Type B pancreatic cell (in vitro differentiated cells): ENCODE results near the gene APBA2. TPM values are rescaled to one million over a fixed set of nuclear protein-coding genes. Genes with fewer than 3 reads are reported as not detected.

ENCODE experiments used
- DNase-seq: peaks from one replicate; pipeline ENCODE4 v3.0.0; 2021; ENCODE audit warnings: mixed read lengths; ENCODE audit not compliant: unreplicated experiment; ENCODE audit errors: extremely low spot score
- H3K27ac Mint-ChIP-seq: 2 replicates; pipeline ENCODE4 v1.8.0; 2021; ENCODE audit warnings: mild to moderate bottlenecking, mixed read lengths
- H3K27me3 Mint-ChIP-seq: 2 replicates; pipeline ENCODE4 v1.8.0; 2021; ENCODE audit warnings: mixed read lengths
- H3K36me3 Mint-ChIP-seq: 2 replicates; pipeline ENCODE4 v1.8.0; 2021; ENCODE audit warnings: mixed read lengths
- H3K4me1 Mint-ChIP-seq: one replicate; pipeline ENCODE4 v1.8.0; 2021; ENCODE audit warnings: mixed read lengths; ENCODE audit not compliant: unreplicated experiment
- H3K4me3 Mint-ChIP-seq: 2 replicates; pipeline ENCODE4 v1.8.0; 2021; ENCODE audit warnings: mild to moderate bottlenecking, mixed read lengths
- H3K9me3 Mint-ChIP-seq: 2 replicates; pipeline ENCODE4 v1.8.0; 2021; ENCODE audit warnings: mixed read lengths
- total RNA-seq: library from RNA; stranded (reverse); gene quantifications from 2 replicates; pipeline ENCODE4 v1.2.1, GENCODE V29; 2021; ENCODE audit warnings: low replicate concordance
- TF ChIP-seq, protein P1 (sequence below): fragments of 200-600 bp; sonication (generic); conservative IDR thresholded peaks from 2 replicates; pipeline ENCODE4 v1.5.0; 2021; ENCODE audit warnings: antibody characterized with exemption, mild to moderate bottlenecking

APBA2 gene
- total RNA-seq, 1 donor from 2014 or later: 33.3 TPM

DNA sequence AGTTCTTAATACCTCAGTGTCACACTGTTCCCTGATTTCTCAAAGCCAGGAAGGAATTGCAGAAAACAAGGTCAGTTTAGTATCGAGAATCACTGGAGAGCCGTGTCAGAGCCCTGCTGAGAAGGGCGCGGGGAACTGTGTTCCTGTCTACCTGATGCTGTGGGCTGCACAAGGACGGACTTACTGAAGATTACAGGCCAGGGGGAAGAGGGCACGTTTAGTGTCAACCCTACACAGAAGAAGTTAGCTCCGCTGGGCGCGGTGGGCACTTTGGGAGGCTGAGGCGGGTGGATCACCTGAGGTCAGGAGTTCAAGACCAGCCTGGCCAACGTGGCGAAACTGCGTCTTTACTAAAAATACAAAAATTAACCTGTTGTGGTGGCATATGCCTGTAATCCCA, 104.1 kb downstream of the APBA2 start:
- Mint-ChIP-seq H3K4me3 (no peak overlapping the region), H3K9me3 (no peaks in the 10 kb centered on the region), H3K36me3 (no peaks in the 10 kb centered on the region), H3K27ac (no peak overlapping the region), H3K4me1 (peaks cover 40% of the 10 kb centered on the region), H3K27me3 (no peaks in the 10 kb centered on the region)
- DNase-seq: no peak
- TF ChIP-seq, protein P1, sequence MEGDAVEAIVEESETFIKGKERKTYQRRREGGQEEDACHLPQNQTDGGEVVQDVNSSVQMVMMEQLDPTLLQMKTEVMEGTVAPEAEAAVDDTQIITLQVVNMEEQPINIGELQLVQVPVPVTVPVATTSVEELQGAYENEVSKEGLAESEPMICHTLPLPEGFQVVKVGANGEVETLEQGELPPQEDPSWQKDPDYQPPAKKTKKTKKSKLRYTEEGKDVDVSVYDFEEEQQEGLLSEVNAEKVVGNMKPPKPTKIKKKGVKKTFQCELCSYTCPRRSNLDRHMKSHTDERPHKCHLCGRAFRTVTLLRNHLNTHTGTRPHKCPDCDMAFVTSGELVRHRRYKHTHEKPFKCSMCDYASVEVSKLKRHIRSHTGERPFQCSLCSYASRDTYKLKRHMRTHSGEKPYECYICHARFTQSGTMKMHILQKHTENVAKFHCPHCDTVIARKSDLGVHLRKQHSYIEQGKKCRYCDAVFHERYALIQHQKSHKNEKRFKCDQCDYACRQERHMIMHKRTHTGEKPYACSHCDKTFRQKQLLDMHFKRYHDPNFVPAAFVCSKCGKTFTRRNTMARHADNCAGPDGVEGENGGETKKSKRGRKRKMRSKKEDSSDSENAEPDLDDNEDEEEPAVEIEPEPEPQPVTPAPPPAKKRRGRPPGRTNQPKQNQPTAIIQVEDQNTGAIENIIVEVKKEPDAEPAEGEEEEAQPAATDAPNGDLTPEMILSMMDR: no peak

DNA sequence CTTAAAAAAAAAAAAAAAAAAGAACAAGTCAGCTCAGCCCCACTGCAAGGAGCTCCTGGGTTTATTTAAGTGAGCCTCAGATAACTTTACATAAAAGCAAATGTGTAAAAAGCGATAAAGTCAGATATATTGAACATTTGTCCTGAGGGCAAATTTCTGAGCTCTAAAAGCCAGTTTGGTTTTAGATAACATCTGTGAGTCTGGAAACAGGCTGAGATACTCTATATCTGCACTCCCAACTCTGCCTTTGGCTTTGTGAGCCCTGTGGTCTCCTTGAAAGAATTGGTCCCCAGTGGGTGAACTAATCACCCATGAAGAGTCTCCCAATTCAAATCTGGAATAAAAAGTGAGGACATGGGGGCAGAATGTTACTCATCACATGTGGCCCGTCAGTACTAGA, 104.6 kb downstream of the APBA2 start:
- DNase-seq: no peak
- no peaks in the 10 kb centered on the region for H3K27me3 Mint-ChIP-seq
- no peak overlapping the region for H3K27ac Mint-ChIP-seq
- no peak overlapping the region for H3K4me3 Mint-ChIP-seq
- TF ChIP-seq, protein P1: no peak
- H3K4me1 Mint-ChIP-seq: peaks cover 35% of the 10 kb centered on the region
- H3K36me3 Mint-ChIP-seq: no peaks in the 10 kb centered on the region
- H3K9me3 Mint-ChIP-seq: no peaks in the 10 kb centered on the region

DNA sequence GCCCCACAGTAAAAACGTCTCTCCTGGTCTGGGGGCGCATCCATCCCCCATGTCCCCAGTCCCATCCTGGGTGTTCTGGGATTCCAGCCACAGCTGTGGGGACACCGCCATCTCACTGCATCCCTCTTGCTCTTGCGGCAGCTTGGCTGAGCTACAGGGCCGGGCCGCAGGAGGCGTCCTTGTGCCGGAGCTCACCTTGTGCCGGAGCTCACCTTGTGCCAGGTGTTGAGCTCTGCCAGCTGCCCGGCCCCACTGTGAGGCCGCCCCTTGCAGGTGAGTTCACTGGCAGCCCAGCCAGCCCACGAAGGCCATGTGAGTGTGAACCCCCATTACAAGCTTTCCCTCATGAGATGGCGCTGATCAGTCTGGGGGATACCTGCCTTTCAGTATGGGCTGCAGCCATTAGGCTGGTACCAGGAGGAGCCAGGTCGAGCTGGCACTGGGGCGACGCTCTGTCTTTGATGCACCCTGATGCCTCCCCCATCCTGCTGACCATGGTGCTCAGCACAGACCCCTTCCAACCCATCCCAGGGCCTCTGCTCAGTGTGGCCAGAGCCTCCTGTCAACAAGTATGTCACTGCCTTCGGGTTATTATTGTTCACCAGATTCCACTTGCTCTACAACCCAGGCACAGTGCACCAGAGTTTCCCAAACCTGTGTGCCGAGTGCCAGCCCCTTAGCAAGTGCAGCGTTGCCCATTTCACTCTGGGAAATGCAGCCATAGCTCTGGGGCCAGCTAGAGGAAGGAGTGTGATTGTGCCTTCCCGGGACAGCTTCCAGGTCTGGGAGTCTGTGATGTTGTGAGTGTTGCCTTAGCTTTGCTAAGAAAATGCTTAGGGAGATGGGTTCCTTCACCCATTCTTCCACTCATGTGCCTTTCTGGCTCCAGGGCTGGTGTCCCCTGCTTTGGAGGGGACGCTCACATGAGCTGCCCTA, 105.7 kb downstream of the APBA2 start:
- H3K4me3 Mint-ChIP-seq: no peak overlapping the region
- DNase-seq: no peak
- H3K4me1 Mint-ChIP-seq: peaks cover 27% of the 10 kb centered on the region
- H3K9me3 Mint-ChIP-seq: no peaks in the 10 kb centered on the region
- H3K27ac Mint-ChIP-seq: no peak overlapping the region
- H3K27me3 Mint-ChIP-seq: no peaks in the 10 kb centered on the region
- TF ChIP-seq, protein P1: no peak
- no peaks in the 10 kb centered on the region for H3K36me3 Mint-ChIP-seq

DNA sequence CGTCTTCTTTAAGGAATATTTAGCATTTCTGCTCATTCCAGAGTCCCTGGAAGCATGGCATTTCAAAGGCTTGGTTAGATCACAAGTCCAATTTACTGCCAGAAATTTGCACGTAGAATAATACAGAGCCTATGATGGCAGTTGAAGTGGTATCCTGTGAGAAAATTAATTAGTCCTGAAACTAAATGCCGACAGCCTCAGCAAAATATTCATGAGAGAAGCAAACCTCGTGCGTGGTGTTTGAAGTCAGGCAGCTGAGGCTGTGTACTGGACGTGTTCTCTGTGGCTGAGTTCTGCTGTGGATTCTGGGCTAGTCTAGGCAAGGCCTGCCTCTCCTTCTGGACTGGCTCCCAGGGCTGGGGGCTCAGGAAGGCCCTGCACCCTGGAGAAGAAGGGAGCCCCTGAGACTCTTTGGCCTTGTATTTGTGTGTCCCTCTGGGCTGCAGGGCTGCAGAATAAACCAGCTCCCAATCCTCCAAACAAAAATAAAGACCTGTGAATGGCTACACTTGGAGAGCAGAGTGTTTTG, 106.6 kb downstream of the APBA2 start:
- DNase-seq: no peak
- no peak overlapping the region for H3K4me3 Mint-ChIP-seq
- TF ChIP-seq, protein P1: no peak
- peaks cover 27% of the 10 kb centered on the region for H3K4me1 Mint-ChIP-seq
- H3K9me3 Mint-ChIP-seq: no peaks in the 10 kb centered on the region
- no peaks in the 10 kb centered on the region for H3K27me3 Mint-ChIP-seq
- H3K27ac Mint-ChIP-seq: no peak overlapping the region
- no peaks in the 10 kb centered on the region for H3K36me3 Mint-ChIP-seq

DNA sequence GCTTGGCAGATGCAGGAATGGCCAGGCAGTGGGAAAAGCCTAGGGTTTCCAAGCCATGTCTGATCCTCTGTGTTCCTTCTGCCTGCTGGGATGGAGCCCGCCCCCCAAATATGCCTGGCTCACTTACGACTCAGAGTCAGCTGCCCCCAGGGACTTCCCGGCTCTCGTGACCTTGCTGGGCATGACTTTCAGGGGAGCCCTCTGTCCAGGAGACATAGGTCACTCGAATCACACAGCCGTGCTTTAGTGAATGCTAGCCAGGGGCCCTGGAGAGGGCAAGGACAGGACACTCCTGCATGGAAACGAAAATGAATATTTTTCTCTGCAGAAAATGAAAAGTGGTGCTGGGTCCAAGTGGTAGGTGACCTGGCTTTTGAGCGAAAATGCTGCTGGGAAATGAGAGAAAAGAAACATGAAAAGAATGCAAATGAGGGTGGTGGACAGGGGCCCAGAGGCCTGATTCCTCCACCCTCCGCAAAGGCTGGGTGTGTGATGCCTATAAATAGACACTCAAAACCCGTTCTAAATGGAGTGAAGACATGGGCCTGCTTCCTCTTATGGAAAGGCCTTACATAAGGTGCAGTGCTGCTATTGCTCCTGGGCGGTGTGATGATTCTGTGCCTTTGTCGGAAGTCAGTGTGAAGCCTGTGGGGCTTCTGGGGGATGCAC, 107.4 kb downstream of the APBA2 start:
- TF ChIP-seq, protein P1: no peak
- no peak overlapping the region for H3K4me3 Mint-ChIP-seq
- no peak overlapping the region for H3K27ac Mint-ChIP-seq
- H3K4me1 Mint-ChIP-seq: peaks cover 27% of the 10 kb centered on the region
- no peaks in the 10 kb centered on the region for H3K27me3 Mint-ChIP-seq
- no peak for DNase-seq
- no peaks in the 10 kb centered on the region for H3K9me3 Mint-ChIP-seq
- peaks cover under 1% of the 10 kb centered on the region for H3K36me3 Mint-ChIP-seq
